CD14-positive monocyte (primary cell): ENCODE results near the gene DCAF4. TPM values are rescaled to one million over a fixed set of nuclear protein-coding genes. Genes with fewer than 3 reads are reported as not detected.
A peak's percentile ranks its signal among the peaks of the same experiment; 100 is the strongest.

Experiments
- DNase-seq, 3 donors: peaks; one replicate each; pipeline ENCODE4 v3.0.0-alpha.2; 2011 to 2022
- H2AFZ ChIP-seq: 2 replicates; pipeline ENCODE4 v1.6.0; 2012; ENCODE audit warnings: mild to moderate bottlenecking, low read depth, low read length, inconsistent platforms; ENCODE audit not compliant: insufficient read depth, poor library complexity, severe bottlenecking
- H3K27ac ChIP-seq, 2 donors: 1 replicate in 1 of 2; 2 replicates in 1 of 2; pipeline ENCODE4 v1.5.1; 2012 to 2013; ENCODE audit warnings: low read length in 2 of 2, control low read depth in 1 of 2, inconsistent platforms in 1 of 2, low read depth in 1 of 2, mild to moderate bottlenecking in 1 of 2
- H3K27me3 ChIP-seq, 2 donors: one replicate each; pipeline versions ENCODE4 v1.6.0 to v1.6.1; 2011 to 2013; ENCODE audit warnings: low read length in 2 of 2; ENCODE audit not compliant: control insufficient read depth in 2 of 2, insufficient read depth in 2 of 2
- H3K36me3 ChIP-seq, 2 donors: replicated peaks in 1 of 2; 1 replicate in 1 of 2; 2 replicates in 1 of 2; pipeline versions ENCODE4 v1.5.1 to v1.6.1; 2012 to 2013; ENCODE audit warnings: low read length in 2 of 2, control low read depth in 1 of 2, inconsistent platforms in 1 of 2, mild to moderate bottlenecking in 1 of 2; ENCODE audit not compliant: insufficient read depth in 2 of 2, control insufficient read depth in 1 of 2
- H3K4me1 ChIP-seq, 2 donors: 1 replicate in 1 of 2; 2 replicates in 1 of 2; pipeline versions ENCODE4 v1.5.1 to v1.6.1; 2012 to 2013; ENCODE audit warnings: low read length in 2 of 2, control low read depth in 1 of 2, inconsistent platforms in 1 of 2, mild to moderate bottlenecking in 1 of 2, moderate library complexity in 1 of 2; ENCODE audit not compliant: insufficient read depth in 2 of 2, control insufficient read depth in 1 of 2
- H3K4me2 ChIP-seq: replicated peaks from 2 replicates; pipeline ENCODE3; 2012; ENCODE audit warnings: low read length, moderate library complexity, mild to moderate bottlenecking; ENCODE audit not compliant: poor library complexity, severe bottlenecking; ENCODE audit errors: extremely low read depth
- H3K4me3 ChIP-seq, 3 experiments: fragments of 200-600 bp in 1 of 3; sonication (generic) in 1 of 3; replicated peaks in 1 of 3; 1 replicate in 2 of 3; 2 replicates in 1 of 3; pipeline ENCODE4 v1.5.1; 2011 to 2013; ENCODE audit warnings: low read length in 3 of 3, mild to moderate bottlenecking in 3 of 3, control low read depth in 2 of 3, low read depth in 2 of 3, inconsistent platforms in 1 of 3, moderate library complexity in 1 of 3
- H3K79me2 ChIP-seq: 2 replicates; pipeline ENCODE4 v1.6.0; 2012; ENCODE audit warnings: mild to moderate bottlenecking, control low read depth, inconsistent platforms, low read length, moderate library complexity; ENCODE audit not compliant: insufficient read depth
- H3K9ac ChIP-seq: 2 replicates; pipeline ENCODE4 v1.6.0; 2017; ENCODE audit warnings: low read length, mild to moderate bottlenecking; ENCODE audit not compliant: insufficient read depth, poor library complexity, severe bottlenecking
- H3K9me3 ChIP-seq, 2 donors: replicated peaks in 1 of 2; 1 replicate in 1 of 2; 2 replicates in 1 of 2; pipeline versions ENCODE4 v1.5.1 to v1.6.1; 2012 to 2013; ENCODE audit warnings: low read length in 2 of 2, control low read depth in 1 of 2; ENCODE audit not compliant: control insufficient read depth in 1 of 2, insufficient read depth in 1 of 2
- H4K20me1 ChIP-seq: 2 replicates; pipeline ENCODE4 v1.6.0; 2012; ENCODE audit warnings: mild to moderate bottlenecking, low read length, control low read depth, moderate library complexity; ENCODE audit not compliant: insufficient read depth
- H3K27ac Mint-ChIP-seq, 7 donors: one replicate each; pipeline ENCODE4 v1.8.0; 2020; ENCODE audit warnings: mild to moderate bottlenecking in 7 of 7, mixed read lengths in 7 of 7, moderate library complexity in 6 of 7, inconsistent platforms in 2 of 7
- H3K27me3 Mint-ChIP-seq, 3 donors: one replicate each; pipeline ENCODE4 v1.8.0; 2021 to 2022; ENCODE audit warnings: low read depth in 3 of 3, mild to moderate bottlenecking in 3 of 3, mixed read lengths in 3 of 3, moderate library complexity in 3 of 3, inconsistent platforms in 1 of 3
- H3K36me3 Mint-ChIP-seq, 2 donors: one replicate each; pipeline ENCODE4 v1.8.0; 2020; ENCODE audit warnings: mixed read lengths in 2 of 2, inconsistent platforms in 1 of 2, mild to moderate bottlenecking in 1 of 2
- H3K4me1 Mint-ChIP-seq: one replicate; pipeline ENCODE4 v1.8.0; 2020; ENCODE audit warnings: mild to moderate bottlenecking, mixed read lengths
- H3K4me3 Mint-ChIP-seq, 2 donors: one replicate each; pipeline ENCODE4 v1.8.0; 2020; ENCODE audit warnings: mild to moderate bottlenecking in 2 of 2, mixed read lengths in 2 of 2, moderate library complexity in 1 of 2
- H3K9me3 Mint-ChIP-seq, 7 donors: one replicate each; pipeline ENCODE4 v1.8.0; 2020 to 2022; ENCODE audit warnings: mixed read lengths in 7 of 7, mild to moderate bottlenecking in 6 of 7, moderate library complexity in 6 of 7, inconsistent platforms in 2 of 7
- WGBS: methylation state at CpG from one replicate; pipeline ENCODE4 v1.1.5; 2013; ENCODE audit warnings: missing lambda C conversion rate; ENCODE audit not compliant: insufficient coverage; 5-methylcytosine and 5-hydroxymethylcytosine counted together
- intact Hi-C, 2 donors: fragments of 100-400 bp; cut with micrococcal nuclease; formaldehyde crosslinking; loops; one replicate each; pipeline versions ENCODE4 v1.15.0 to v1.15.1; 2023
- polyA plus RNA-seq, 3 donors: library from polyadenylated mRNA; depleted of rRNA in 1 of 3; unstranded in 2 of 3; stranded (reverse) in 1 of 3; fragments of 300-500 nt in 2 of 3; fragments of >200 nt in 1 of 3; fragmentation: Illumina TruSeq in 2 of 3; gene quantifications; 1 replicate in 2 of 3; 2 replicates in 1 of 3; pipeline ENCODE4 v1.2.3, GENCODE V29; 2012 to 2021
- TF ChIP-seq, protein P1 (sequence below): fragments of 200-600 bp; IDR thresholded peaks from one replicate; pipeline ENCODE4 v1.8.0; 2022; ENCODE audit warnings: antibody characterized with exemption, mild to moderate bottlenecking

DCAF4 gene
- polyA plus RNA-seq, 3 donors, result 1.1 to 7.2 (median 2.3) TPM

DNA sequence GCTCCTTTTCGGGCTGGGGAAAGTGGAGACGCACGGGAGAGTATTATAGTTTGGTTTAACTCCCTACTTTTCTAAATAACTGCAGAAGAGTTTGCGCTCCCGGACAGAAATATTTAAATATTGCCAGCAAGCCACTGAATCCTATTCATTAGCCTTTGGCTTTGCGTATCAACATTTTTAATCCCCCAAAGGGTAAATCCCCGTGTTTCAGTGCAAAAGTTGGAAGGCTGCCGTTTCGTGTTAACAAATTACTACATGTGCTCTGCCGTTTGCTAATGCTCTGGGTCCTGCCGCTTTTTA is 32.0 kb upstream of the DCAF4 start:
- H3K4me2 ChIP-seq, result peak overlapping the region; percentile 98
- peaks cover 0 to 29% (median 17%) of the 10 kb centered on the region in 7 donors for H3K9me3 Mint-ChIP-seq
- peak overlapping the region; percentile 87 for H2AFZ ChIP-seq
- peaks cover 13 to 17% of the 10 kb centered on the region in 2 donors for H3K36me3 Mint-ChIP-seq
- H3K9ac ChIP-seq, result no peak overlapping the region
- H3K79me2 ChIP-seq, result no peaks in the 10 kb centered on the region
- intact Hi-C loops, result no loop called here
- 2% methylated on average over 8 of the region's 11 CpGs for WGBS
- H3K4me1 Mint-ChIP-seq, result peaks cover 34% of the 10 kb centered on the region
- H3K4me3 Mint-ChIP-seq, result peak overlapping the region; percentile 91 to 98
- peaks cover 66 to 81% of the 10 kb centered on the region in 2 donors for H3K27me3 ChIP-seq
- H3K9me3 ChIP-seq, result peaks cover 6 to 21% of the 10 kb centered on the region in 2 donors
- peaks cover 73 to 82% (median 78%) of the 10 kb centered on the region in 3 donors for H3K27me3 Mint-ChIP-seq
- H3K27ac Mint-ChIP-seq, result peak overlapping the region in 2 of 7 donors; percentile 44 to 45
- H3K4me3 ChIP-seq, result peak overlapping the region; percentile 59 to 87 (median 70)
- no peak for DNase-seq
- H3K4me1 ChIP-seq, result peaks cover 28 to 31% of the 10 kb centered on the region in 2 donors
- H3K27ac ChIP-seq, result no peak overlapping the region
- no peaks in the 10 kb centered on the region for H3K36me3 ChIP-seq
- TF ChIP-seq, protein P1, sequence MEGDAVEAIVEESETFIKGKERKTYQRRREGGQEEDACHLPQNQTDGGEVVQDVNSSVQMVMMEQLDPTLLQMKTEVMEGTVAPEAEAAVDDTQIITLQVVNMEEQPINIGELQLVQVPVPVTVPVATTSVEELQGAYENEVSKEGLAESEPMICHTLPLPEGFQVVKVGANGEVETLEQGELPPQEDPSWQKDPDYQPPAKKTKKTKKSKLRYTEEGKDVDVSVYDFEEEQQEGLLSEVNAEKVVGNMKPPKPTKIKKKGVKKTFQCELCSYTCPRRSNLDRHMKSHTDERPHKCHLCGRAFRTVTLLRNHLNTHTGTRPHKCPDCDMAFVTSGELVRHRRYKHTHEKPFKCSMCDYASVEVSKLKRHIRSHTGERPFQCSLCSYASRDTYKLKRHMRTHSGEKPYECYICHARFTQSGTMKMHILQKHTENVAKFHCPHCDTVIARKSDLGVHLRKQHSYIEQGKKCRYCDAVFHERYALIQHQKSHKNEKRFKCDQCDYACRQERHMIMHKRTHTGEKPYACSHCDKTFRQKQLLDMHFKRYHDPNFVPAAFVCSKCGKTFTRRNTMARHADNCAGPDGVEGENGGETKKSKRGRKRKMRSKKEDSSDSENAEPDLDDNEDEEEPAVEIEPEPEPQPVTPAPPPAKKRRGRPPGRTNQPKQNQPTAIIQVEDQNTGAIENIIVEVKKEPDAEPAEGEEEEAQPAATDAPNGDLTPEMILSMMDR, result no peak
- no peaks in the 10 kb centered on the region for H4K20me1 ChIP-seq

DNA sequence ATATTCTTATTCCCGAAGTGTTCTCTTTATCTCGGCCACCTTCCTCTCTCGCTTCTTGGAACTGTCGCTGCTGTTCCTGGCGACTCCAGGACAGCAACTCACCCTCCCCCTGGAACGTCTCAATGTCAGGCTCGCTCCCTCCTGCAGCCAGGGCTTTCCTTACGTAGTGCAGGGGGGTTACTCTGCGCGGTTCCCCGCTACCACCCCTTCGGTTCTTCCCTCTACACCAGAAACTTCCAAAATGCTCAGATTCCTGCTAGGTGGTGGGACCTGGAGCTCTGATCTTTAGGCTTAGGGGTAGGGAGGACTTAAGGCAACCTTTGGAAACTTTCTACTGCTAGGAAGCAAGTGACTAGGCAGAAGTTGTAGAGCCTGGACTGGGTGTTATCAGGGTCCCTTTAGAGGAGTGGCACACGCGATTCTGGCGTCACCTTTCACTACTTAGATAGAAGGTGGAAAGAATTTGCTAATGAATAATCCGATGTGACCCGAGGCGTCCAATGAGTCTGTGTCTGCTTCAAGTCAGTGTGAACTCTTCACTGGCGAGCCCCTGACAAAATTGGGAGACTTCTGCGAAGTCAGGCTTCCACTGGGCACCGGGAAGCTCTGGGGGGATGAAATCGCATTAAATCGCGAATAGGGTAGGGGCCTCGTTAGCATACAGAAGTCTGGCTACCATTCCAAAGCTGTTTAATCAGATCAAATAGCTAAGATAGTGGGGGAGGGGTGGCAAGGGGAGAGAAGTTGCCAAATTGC is 31.5 kb upstream of the DCAF4 start:
- 6% methylated on average over 10 of the region's 25 CpGs for WGBS

More for the DNA sequence above, 31.5 kb upstream of the DCAF4 start:
- Mint-ChIP-seq H3K4me1 (peaks cover 34% of the 10 kb centered on the region), H3K4me3 (peak overlapping the region; percentile 91 to 98), H3K9me3 (peaks cover 0 to 29% (median 17%) of the 10 kb centered on the region in 7 donors), H3K36me3 (peaks cover 13 to 17% of the 10 kb centered on the region in 2 donors), H3K27ac (peak overlapping the region in 2 of 7 donors; percentile 20 to 44), H3K27me3 (peaks cover 69 to 80% (median 73%) of the 10 kb centered on the region in 3 donors)
- Histone ChIP-seq H4K20me1 (no peaks in the 10 kb centered on the region), H3K4me1 (peaks cover 28 to 31% of the 10 kb centered on the region in 2 donors), H3K36me3 (no peaks in the 10 kb centered on the region), H3K9ac (no peak overlapping the region), H3K4me3 (peak overlapping the region; percentile 59 to 87 (median 70)), H3K27ac (no peak overlapping the region), H3K79me2 (no peaks in the 10 kb centered on the region), H3K9me3 (peaks cover 6 to 18% of the 10 kb centered on the region in 2 donors), H2AFZ (peak overlapping the region; percentile 87), H3K27me3 (peaks cover 63 to 76% of the 10 kb centered on the region in 2 donors), H3K4me2 (peak overlapping the region; percentile 98)
- intact Hi-C loops, result no loop called here
- TF ChIP-seq, protein P1, result no peak
- DNase-seq, result no peak
